ENCODE data around the gene GPC5. TPM values are rescaled to one million over a fixed set of nuclear protein-coding genes. Genes with fewer than 3 reads are reported as not detected.

Gene GPC5
- total RNA-seq, 1 experiment from 2014 or later, result 0.15 TPM

- Mint-ChIP-seq H3K4me1 (no peaks in the 10 kb centered on the region), H3K27me3 (ENCODE audit: low read depth) (no peaks in the 10 kb centered on the region), H3K4me3 (no peak overlapping the region), H3K36me3 (ENCODE audit: insufficient read depth in 1 of 3, low read depth in 3 of 3) (no peaks in the 10 kb centered on the region), H3K27ac (no peak overlapping the region), H3K9me3 (no peaks in the 10 kb centered on the region)
- no peak for TF ChIP-seq CTCF (conservative IDR thresholded peaks at IDR 0.05)
- Histone ChIP-seq H2BK12ac (ENCODE audit: insufficient read length, low read depth, low read length) (no peak overlapping the region), H4K20me1 (ENCODE audit: control insufficient read depth, insufficient read depth, insufficient read length) (no peaks in the 10 kb centered on the region), H3K79me1 (ENCODE audit: insufficient read depth, low read depth, low read length, poor library complexity, severe bottlenecking) (no peaks in the 10 kb centered on the region), H4K91ac (ENCODE audit: insufficient read length, low read depth, low read length) (no peak overlapping the region), H3K23ac (ENCODE audit: insufficient read length, low read depth, low read length) (no peak overlapping the region), H2BK20ac (ENCODE audit: low read depth, low read length, poor library complexity, severe bottlenecking) (no peak overlapping the region), H3K4me2 (ENCODE audit: insufficient read depth, insufficient read length, low read length) (no peak overlapping the region), H4K5ac (ENCODE audit: insufficient read length, low read depth, low read length) (no peak overlapping the region), H3K27ac (ENCODE audit: insufficient read length, low read depth, low read length) (no peak overlapping the region), H2BK120ac (ENCODE audit: low read depth, low read length, poor library complexity, severe bottlenecking) (no peak overlapping the region), H3K4ac (ENCODE audit: low read depth, low read length) (no peak overlapping the region), H3K18ac (ENCODE audit: insufficient read length, low read depth, low read length) (no peak overlapping the region), H3K23me2 (ENCODE audit: insufficient read length, low read depth, low read length, poor library complexity, severe bottlenecking) (no peaks in the 10 kb centered on the region), H2AFZ (ENCODE audit: low read length) (no peak overlapping the region), H3K79me2 (ENCODE audit: insufficient read depth, low read length) (no peaks in the 10 kb centered on the region), H3K9ac (ENCODE audit: extremely low read depth, insufficient read length, low read length) (no peak overlapping the region), H2BK5ac (ENCODE audit: insufficient read length, low read length) (no peak overlapping the region), H3T11ph (ENCODE audit: low read length) (no peak overlapping the region), H3K56ac (ENCODE audit: insufficient read length, low read depth, low read length) (no peak overlapping the region), H3K14ac (ENCODE audit: insufficient read depth, low read length) (no peak overlapping the region), H4K8ac (replicated peaks; ENCODE audit: insufficient read length, low read depth, low read length) (no peak overlapping the region), H2BK15ac (ENCODE audit: low read depth, low read length) (no peak overlapping the region), H3K9me3 (ENCODE audit: control insufficient read depth, low read depth, low read length) (no peaks in the 10 kb centered on the region), H2AK5ac (ENCODE audit: insufficient read length, low read length) (no peak overlapping the region), H3K27me3 (ENCODE audit: insufficient read depth, low read length) (no peaks in the 10 kb centered on the region), H3K4me1 (ENCODE audit: insufficient read depth, low read length) (no peaks in the 10 kb centered on the region)
- WGBS (ENCODE audit: extremely low coverage, insufficient read length, low lambda C conversion rate), result no CpG with 5 or more reads among the region's 3 CpGs
- DNase-seq, result no peak
Measured at GRCh38 chr13:92473765-92474475, 1075.5 kb downstream of the GPC5 start.

Data from H9 (cell line).